HepG2 (cell line): ENCODE results near the gene BORCS5. TPM values are rescaled to one million over a fixed set of nuclear protein-coding genes. Genes with fewer than 3 reads are reported as not detected.

Experiments
- ATAC-seq: fragments of 200-7000 bp; cut with Tn5 transposase; 3 replicates; pipeline ENCODE4 v1.9.1; 2020; ENCODE audit warnings: mild to moderate bottlenecking, moderate library complexity
- BruUV-seq: library from RNA; stranded (reverse); fragments of 400-500 nt; replicated peaks from 2 replicates; lab custom pipeline; 2021; lab: Mats Ljungman, UMichigan
- CTCF ChIA-PET: fragments of 300-600 bp; formaldehyde crosslinking; extraction: SDS; loops from one replicate; lab custom pipeline; 2021; ENCODE audit warnings: low total read pairs, inconsistent platforms, low intra/inter-chr PET ratio; lab: Yijun Ruan, JAX
- POLR2A ChIA-PET: fragments of 350-600 bp; sonication (Branson Sonifier 250); formaldehyde crosslinking; loops from one replicate; lab custom pipeline; 2020; ENCODE audit warnings: antibody characterized with exemption, inconsistent platforms; lab: Yijun Ruan, JAX
- DNase-seq: peaks from one replicate; pipeline ENCODE4 v3.0.0-alpha.2; 2015; ENCODE audit warnings: low spot score
- FAIRE-seq: peaks from 3 replicates; lab custom pipeline; 2011; peaks lifted over from hg19 to GRCh38; lab: Jason Lieb, UNC
- H2AFZ ChIP-seq: one replicate; pipeline ENCODE4 v1.6.1; 2011; ENCODE audit warnings: low read length, inconsistent platforms
- H3K27ac ChIP-seq: fragments of 300-600 bp; 3 replicates; pipeline ENCODE4 v1.8.0; 2011; ENCODE audit warnings: mixed run types, mild to moderate bottlenecking, mixed read lengths, low read length, inconsistent platforms; ENCODE audit not compliant: insufficient read depth; ENCODE audit errors: extremely low read length
- H3K27me3 ChIP-seq, 2 experiments: fragments of 200-600 bp in 1 of 2; 2 replicates in 1 of 2; 3 replicates in 1 of 2; pipeline versions ENCODE4 v1.6.0 to v1.8.0; 2011; ENCODE audit warnings: low read length in 2 of 2, mild to moderate bottlenecking in 2 of 2, moderate library complexity in 2 of 2, inconsistent platforms in 1 of 2; ENCODE audit not compliant: insufficient read depth in 2 of 2, control insufficient read depth in 1 of 2
- H3K36me3 ChIP-seq, 2 experiments: fragments of 200-600 bp in 1 of 2; replicated peaks in 1 of 2; 2 replicates in 1 of 2; 3 replicates in 1 of 2; pipeline versions ENCODE4 v1.5.1 to v1.8.0; 2011; ENCODE audit warnings: low read length in 2 of 2, inconsistent platforms in 1 of 2; ENCODE audit not compliant: insufficient read depth in 2 of 2, control insufficient read depth in 1 of 2
- H3K4me1 ChIP-seq: 2 replicates; pipeline ENCODE4 v1.5.1; 2012; ENCODE audit warnings: low read length, inconsistent platforms; ENCODE audit not compliant: insufficient read depth
- H3K4me2 ChIP-seq: 2 replicates; pipeline ENCODE4 v1.6.0; 2011; ENCODE audit warnings: low read depth, low read length, inconsistent platforms
- H3K4me3 ChIP-seq, 3 experiments: fragments of 200-600 bp in 1 of 3; sonication (generic), shearing (Covaris generic) in 1 of 3; replicated peaks in 1 of 3; 2 replicates each; pipeline ENCODE4 v1.5.1; 2011 to 2016; ENCODE audit warnings: low read length in 3 of 3, inconsistent platforms in 2 of 3, low read depth in 2 of 3, mild to moderate bottlenecking in 2 of 3, control low read depth in 1 of 3, mixed read lengths in 1 of 3; ENCODE audit not compliant: insufficient read depth in 1 of 3
- H3K79me2 ChIP-seq: one replicate; pipeline ENCODE4 v1.6.1; 2011; ENCODE audit warnings: low read length, inconsistent platforms; ENCODE audit not compliant: insufficient read depth
- H3K9ac ChIP-seq: 2 replicates; pipeline ENCODE4 v1.6.0; 2011; ENCODE audit warnings: mild to moderate bottlenecking, low read depth, low read length, inconsistent platforms; ENCODE audit not compliant: insufficient read depth
- H3K9me3 ChIP-seq: 2 replicates; pipeline ENCODE4 v1.5.1; 2012; ENCODE audit warnings: mild to moderate bottlenecking, low read length
- H4K20me1 ChIP-seq: 2 replicates; pipeline ENCODE4 v1.6.0; 2011; ENCODE audit warnings: inconsistent platforms, mild to moderate bottlenecking, low read length, moderate library complexity; ENCODE audit not compliant: insufficient read depth
- ATF1 ChIP-seq: IDR thresholded peaks from 2 replicates; pipeline ENCODE4 v1.6.1; 2016; ENCODE audit warnings: mild to moderate bottlenecking, control low read depth
- ELF1 ChIP-seq: sonication (generic); formaldehyde crosslinking; IDR thresholded peaks from 2 replicates; pipeline ENCODE4 v1.4.0; 2020; ENCODE audit warnings: missing genetic modification reagents
- JUNB ChIP-seq: sonication (generic); formaldehyde crosslinking; IDR thresholded peaks from 2 replicates; pipeline ENCODE4 v1.8.0; 2022; ENCODE audit warnings: missing genetic modification reagents, mild to moderate bottlenecking, borderline replicate concordance
- KDM6A ChIP-seq: IDR thresholded peaks from 2 replicates; pipeline ENCODE4 v1.6.1; 2016; ENCODE audit warnings: low read depth
- MED1 ChIP-seq: sonication (generic); formaldehyde crosslinking; IDR thresholded peaks from 2 replicates; pipeline ENCODE4 v1.4.0; 2020; ENCODE audit warnings: missing genetic modification reagents
- NCOA5 ChIP-seq: sonication (generic); formaldehyde crosslinking; IDR thresholded peaks from 2 replicates; pipeline ENCODE4 v1.4.0; 2020; ENCODE audit warnings: missing genetic modification reagents
- U2AF2 ChIP-seq: fragments of 200-400 bp; formaldehyde crosslinking; IDR thresholded peaks from 2 replicates; pipeline ENCODE4 v1.6.1; 2017; ENCODE audit warnings: low read depth, mild to moderate bottlenecking, low read length
- ZNF12 ChIP-seq: sonication (generic); formaldehyde crosslinking; IDR thresholded peaks from 2 replicates; pipeline ENCODE4 v1.5.0; 2020; ENCODE audit warnings: missing genetic modification reagents
- WGBS: methylation state at CpG from one replicate; pipeline ENCODE4 v1.1.6; 2017; ENCODE audit warnings: low lambda C conversion rate; 5-methylcytosine and 5-hydroxymethylcytosine counted together
- in situ Hi-C: cut with HindIII; loops from 2 replicates; pipeline ENCODE4 v1.10.0; 2017; ENCODE audit warnings: low pct_unique_long_range_greater_than_20kb; ENCODE audit not compliant: extremely low pct_ligation_motif_present
- intact Hi-C: fragments of 100-400 bp; cut with micrococcal nuclease; formaldehyde crosslinking; loops from one replicate; pipeline ENCODE4 v1.10.0; 2022; ENCODE audit not compliant: unreplicated experiment
- polyA plus RNA-seq, 8 experiments: library from polyadenylated mRNA; depleted of rRNA in 3 of 8; stranded (reverse) in 7 of 8; unstranded in 1 of 8; fragments of >200 nt; fragmentation: Illumina TruSeq in 4 of 8; extraction: Trizol in 4 of 8; gene quantifications; 2 replicates each; pipeline versions ENCODE4 v1.2.1 to v1.2.3, GENCODE V29; 2011 to 2016; ENCODE audit warnings: low read depth in 4 of 8, missing spikeins in 1 of 8, mixed read lengths in 1 of 8; ENCODE audit not compliant: insufficient read depth in 1 of 8
- total RNA-seq, 5 experiments: library from RNA; depleted of rRNA; stranded (reverse); fragments of >200 nt; fragmentation: Illumina TruSeq; extraction: Trizol; gene quantifications; 2 replicates each; pipeline ENCODE4 v1.2.3, GENCODE V29; 2016; ENCODE audit warnings: low read depth in 1 of 5
- TF ChIP-seq, protein P1 (sequence below): IDR thresholded peaks from 2 replicates; pipeline ENCODE4 v1.6.1; 2016; ENCODE audit warnings: mild to moderate bottlenecking, missing biosample characterization, missing genetic modification reagents
- TF ChIP-seq, protein P2 (sequence below): sonication (generic); formaldehyde crosslinking; IDR thresholded peaks from 2 replicates; pipeline ENCODE4 v1.5.1; 2020; ENCODE audit warnings: missing genetic modification reagents, mild to moderate bottlenecking, borderline replicate concordance
- TF ChIP-seq, protein P3 (sequence below): sonication (generic); formaldehyde crosslinking; IDR thresholded peaks from 2 replicates; pipeline ENCODE4 v1.8.0; 2022; ENCODE audit warnings: missing genetic modification reagents, mild to moderate bottlenecking, borderline replicate concordance

Gene BORCS5
- total and polyA plus RNA-seq, 2 of the 13 experiments (the other 11 are each of a cell fraction or from before 2014, with no cell fraction given): 3.9 to 4.7 TPM

DNA sequence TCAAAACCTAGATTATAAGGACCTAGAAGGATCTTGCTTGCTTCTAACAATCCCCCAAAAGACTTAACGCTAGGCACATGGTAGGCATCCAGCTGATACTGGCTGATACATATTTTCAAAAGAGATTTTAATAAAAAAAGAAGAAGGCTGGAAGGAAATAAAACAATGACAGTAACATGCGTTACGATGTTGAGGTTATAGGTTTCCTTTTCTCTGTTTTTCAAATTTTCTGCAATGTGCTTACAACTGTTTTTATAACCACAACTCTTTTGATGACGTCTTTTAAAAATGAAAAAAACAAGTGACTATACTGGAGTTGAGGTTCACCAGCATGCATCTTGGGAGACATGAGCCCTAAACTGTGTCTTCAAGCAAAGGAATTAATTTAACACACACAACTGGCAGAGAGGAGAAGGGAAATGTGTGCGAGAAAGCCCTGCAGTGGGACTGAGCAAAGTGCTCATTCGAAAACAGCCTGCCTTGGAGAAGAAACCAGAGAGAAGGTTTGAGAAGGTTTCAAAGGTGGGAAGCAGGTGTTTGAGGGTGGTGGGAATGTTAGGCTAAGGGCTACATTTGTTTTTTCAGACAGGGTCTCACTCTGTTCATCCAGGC is 125.4 kb downstream of the BORCS5 start:
- peaks cover 14% of the 10 kb centered on the region for H3K4me1 ChIP-seq
- CTCF ChIA-PET: no interaction called here
- BruUV-seq: no TSS peak
- H3K79me2 ChIP-seq: peaks cover 7% of the 10 kb centered on the region
- no peak overlapping the region for H3K4me3 ChIP-seq
- H3K27me3 ChIP-seq: no peaks in the 10 kb centered on the region
- H3K27ac ChIP-seq: no peak overlapping the region
- no peaks in the 10 kb centered on the region for H4K20me1 ChIP-seq
- no peak overlapping the region for H3K9ac ChIP-seq
- no peak for DNase-seq
- no peaks in the 10 kb centered on the region for H3K9me3 ChIP-seq
- in situ Hi-C loops: no loop called here
- no peak for TF ChIP-seq ATF1 (CRISPR knock-in tag)
- TF ChIP-seq, protein P1, sequence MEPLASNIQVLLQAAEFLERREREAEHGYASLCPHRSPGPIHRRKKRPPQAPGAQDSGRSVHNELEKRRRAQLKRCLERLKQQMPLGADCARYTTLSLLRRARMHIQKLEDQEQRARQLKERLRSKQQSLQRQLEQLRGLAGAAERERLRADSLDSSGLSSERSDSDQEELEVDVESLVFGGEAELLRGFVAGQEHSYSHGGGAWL (CRISPR knock-in tag): no peak
- no peak for TF ChIP-seq KDM6A (CRISPR knock-in tag)
- no peak for TF ChIP-seq ZNF12 (CRISPR knock-in tag)
- TF ChIP-seq, protein P2, sequence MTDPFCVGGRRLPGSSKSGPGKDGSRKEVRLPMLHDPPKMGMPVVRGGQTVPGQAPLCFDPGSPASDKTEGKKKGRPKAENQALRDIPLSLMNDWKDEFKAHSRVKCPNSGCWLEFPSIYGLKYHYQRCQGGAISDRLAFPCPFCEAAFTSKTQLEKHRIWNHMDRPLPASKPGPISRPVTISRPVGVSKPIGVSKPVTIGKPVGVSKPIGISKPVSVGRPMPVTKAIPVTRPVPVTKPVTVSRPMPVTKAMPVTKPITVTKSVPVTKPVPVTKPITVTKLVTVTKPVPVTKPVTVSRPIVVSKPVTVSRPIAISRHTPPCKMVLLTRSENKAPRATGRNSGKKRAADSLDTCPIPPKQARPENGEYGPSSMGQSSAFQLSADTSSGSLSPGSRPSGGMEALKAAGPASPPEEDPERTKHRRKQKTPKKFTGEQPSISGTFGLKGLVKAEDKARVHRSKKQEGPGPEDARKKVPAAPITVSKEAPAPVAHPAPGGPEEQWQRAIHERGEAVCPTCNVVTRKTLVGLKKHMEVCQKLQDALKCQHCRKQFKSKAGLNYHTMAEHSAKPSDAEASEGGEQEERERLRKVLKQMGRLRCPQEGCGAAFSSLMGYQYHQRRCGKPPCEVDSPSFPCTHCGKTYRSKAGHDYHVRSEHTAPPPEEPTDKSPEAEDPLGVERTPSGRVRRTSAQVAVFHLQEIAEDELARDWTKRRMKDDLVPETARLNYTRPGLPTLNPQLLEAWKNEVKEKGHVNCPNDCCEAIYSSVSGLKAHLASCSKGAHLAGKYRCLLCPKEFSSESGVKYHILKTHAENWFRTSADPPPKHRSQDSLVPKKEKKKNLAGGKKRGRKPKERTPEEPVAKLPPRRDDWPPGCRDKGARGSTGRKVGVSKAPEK (CRISPR knock-in tag): no peak
- no peak for TF ChIP-seq U2AF2
- no peak for TF ChIP-seq ELF1 (CRISPR knock-in tag)
- TF ChIP-seq JUNB: no peak
- TF ChIP-seq MED1 (CRISPR knock-in tag): no peak
- TF ChIP-seq NCOA5 (CRISPR knock-in tag): no peak
- TF ChIP-seq, protein P3, sequence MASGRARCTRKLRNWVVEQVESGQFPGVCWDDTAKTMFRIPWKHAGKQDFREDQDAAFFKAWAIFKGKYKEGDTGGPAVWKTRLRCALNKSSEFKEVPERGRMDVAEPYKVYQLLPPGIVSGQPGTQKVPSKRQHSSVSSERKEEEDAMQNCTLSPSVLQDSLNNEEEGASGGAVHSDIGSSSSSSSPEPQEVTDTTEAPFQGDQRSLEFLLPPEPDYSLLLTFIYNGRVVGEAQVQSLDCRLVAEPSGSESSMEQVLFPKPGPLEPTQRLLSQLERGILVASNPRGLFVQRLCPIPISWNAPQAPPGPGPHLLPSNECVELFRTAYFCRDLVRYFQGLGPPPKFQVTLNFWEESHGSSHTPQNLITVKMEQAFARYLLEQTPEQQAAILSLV (CRISPR knock-in tag): no peak
- TF ChIP-seq, all 625 proteins: peak for 0
- POLR2A ChIA-PET: no interaction called here
- WGBS: 96% methylated on average over 6 of the region's 6 CpGs
- no peak overlapping the region for H3K4me2 ChIP-seq
- FAIRE-seq: no peak
- intact Hi-C loops: no loop called here
- H3K36me3 ChIP-seq: peaks cover 31 to 79% of the 10 kb centered on the region in 2 experiments
- H2AFZ ChIP-seq: no peak overlapping the region
- no peak for ATAC-seq
